ENCODE data around the gene LRRC75A.

The LRRC75A gene

GRCh38 chr17:16515933-16516332, 23.9 kb upstream of the LRRC75A start:
- Histone ChIP-seq H3K27ac (replicated peaks) (no peak overlapping the region), H3K27me3 (ENCODE audit: insufficient read depth, poor library complexity, severe bottlenecking) (no peaks in the 10 kb centered on the region), H3K4me3 (replicated peaks; ENCODE audit: insufficient read depth, low read length) (no peak overlapping the region)
- TF ChIP-seq GABPA (IDR thresholded peaks at IDR 0.05; ENCODE audit: low read depth) = no peak
- no peak for TF ChIP-seq SPI1 (IDR thresholded peaks at IDR 0.05; ENCODE audit: borderline replicate concordance, low read depth)
- no peak for TF ChIP-seq POLR2AphosphoS5 (IDR thresholded peaks at IDR 0.05; ENCODE audit: low read depth)
- no peak for TF ChIP-seq REST (IDR thresholded peaks at IDR 0.05; ENCODE audit: insufficient replicate concordance, low read depth)
- TF ChIP-seq CTCF (IDR thresholded peaks at IDR 0.05; ENCODE audit: insufficient read depth, low read length) = no peak
- DNase-seq (ENCODE audit: low read depth in 1 of 2, low spot score in 1 of 2) = no peak

GRCh38 chr17:16513873-16514272, 21.9 kb upstream of the LRRC75A start:
- H3K4me3 ChIP-seq (replicated peaks; ENCODE audit: insufficient read depth, low read length) = no peak overlapping the region
- no peak overlapping the region for H3K27ac ChIP-seq (replicated peaks)
- TF ChIP-seq REST (IDR thresholded peaks at IDR 0.05; ENCODE audit: insufficient replicate concordance, low read depth) = no peak
- no peak for TF ChIP-seq POLR2AphosphoS5 (IDR thresholded peaks at IDR 0.05; ENCODE audit: low read depth)
- no peak for TF ChIP-seq CTCF (IDR thresholded peaks at IDR 0.05; ENCODE audit: insufficient read depth, low read length)
- no peak for TF ChIP-seq GABPA (IDR thresholded peaks at IDR 0.05; ENCODE audit: low read depth)
- no peak for TF ChIP-seq SPI1 (IDR thresholded peaks at IDR 0.05; ENCODE audit: borderline replicate concordance, low read depth)
- no peaks in the 10 kb centered on the region for H3K27me3 ChIP-seq (ENCODE audit: insufficient read depth, poor library complexity, severe bottlenecking)
- peak in 1 of 2 experiments; percentile 49 for DNase-seq (ENCODE audit: low read depth in 1 of 2, low spot score in 1 of 2)

- TF ChIP-seq SPI1 (IDR thresholded peaks at IDR 0.05; ENCODE audit: borderline replicate concordance, low read depth) (peak; percentile 58; the same call in 1 of the 2 replicates), POLR2AphosphoS5 (IDR thresholded peaks at IDR 0.05; ENCODE audit: low read depth) (no peak)
- H3K27ac ChIP-seq (replicated peaks) = no peak overlapping the region
- DNase-seq (ENCODE audit: low read depth in 1 of 2, low spot score in 1 of 2) = peak in 1 of 2 experiments; percentile 45
- no peak overlapping the region for H3K4me3 ChIP-seq (replicated peaks; ENCODE audit: insufficient read depth, low read length)
- no peaks in the 10 kb centered on the region for H3K27me3 ChIP-seq (ENCODE audit: insufficient read depth, poor library complexity, severe bottlenecking)
Observed at GRCh38 chr17:16512011-16512410, 20.0 kb upstream of the LRRC75A start.

- no peak for DNase-seq (ENCODE audit: low read depth in 1 of 2, low spot score in 1 of 2)
Observed at GRCh38 chr17:16511593-16511992, 19.6 kb upstream of the LRRC75A start.

More at GRCh38 chr17:16511593-16511992, 19.6 kb upstream of the LRRC75A start:
- H3K4me3 ChIP-seq (replicated peaks; ENCODE audit: insufficient read depth, low read length) = no peak overlapping the region
- TF ChIP-seq CTCF (IDR thresholded peaks at IDR 0.05; ENCODE audit: insufficient read depth, low read length) = no peak
- TF ChIP-seq GABPA (IDR thresholded peaks at IDR 0.05; ENCODE audit: low read depth) = no peak
- no peak for TF ChIP-seq REST (IDR thresholded peaks at IDR 0.05; ENCODE audit: insufficient replicate concordance, low read depth)
- no peak for TF ChIP-seq SPI1 (IDR thresholded peaks at IDR 0.05; ENCODE audit: borderline replicate concordance, low read depth)
- no peak for TF ChIP-seq POLR2AphosphoS5 (IDR thresholded peaks at IDR 0.05; ENCODE audit: low read depth)
- H3K27ac ChIP-seq (replicated peaks) = no peak overlapping the region
- no peaks in the 10 kb centered on the region for H3K27me3 ChIP-seq (ENCODE audit: insufficient read depth, poor library complexity, severe bottlenecking)
